Liver (tissue), 9 donors: Measurements from ENCODE around the gene GUK1. TPM values are rescaled to one million over a fixed set of nuclear protein-coding genes. Genes with fewer than 3 reads are reported as not detected.

ENCODE experiments used
- DNase-seq: peaks from one replicate; pipeline ENCODE4 v3.0.0-alpha.2; 2017; ENCODE audit warnings: low spot score
- H3K27ac ChIP-seq, 2 donors: one replicate each; pipeline ENCODE4 v1.7.0; 2013; ENCODE audit warnings: inconsistent platforms in 2 of 2, low read length in 2 of 2, control low read depth in 1 of 2, low read depth in 1 of 2, mild to moderate bottlenecking in 1 of 2
- H3K27me3 ChIP-seq, 4 donors: one replicate each; pipeline versions ENCODE4 v1.6.1 to v1.7.0; 2013; ENCODE audit warnings: low read length in 3 of 4, inconsistent platforms in 1 of 4, mild to moderate bottlenecking in 1 of 4, moderate library complexity in 1 of 4; ENCODE audit not compliant: control insufficient read depth in 4 of 4, insufficient read depth in 4 of 4
- H3K36me3 ChIP-seq, 4 donors: one replicate each; pipeline versions ENCODE4 v1.6.1 to v1.7.0; 2013; ENCODE audit warnings: low read length in 3 of 4, mild to moderate bottlenecking in 3 of 4, low read depth in 1 of 4, moderate library complexity in 1 of 4; ENCODE audit not compliant: control insufficient read depth in 4 of 4, insufficient read depth in 3 of 4
- H3K4me1 ChIP-seq, 4 donors: one replicate each; pipeline versions ENCODE4 v1.6.1 to v1.7.0; 2013; ENCODE audit warnings: low read length in 3 of 4, mild to moderate bottlenecking in 3 of 4, moderate library complexity in 1 of 4; ENCODE audit not compliant: control insufficient read depth in 4 of 4, insufficient read depth in 4 of 4
- H3K4me3 ChIP-seq, 3 donors: one replicate each; pipeline versions ENCODE4 v1.6.1 to v1.7.0; 2013; ENCODE audit warnings: low read length in 3 of 3, control low read depth in 1 of 3, low read depth in 1 of 3, mild to moderate bottlenecking in 1 of 3
- H3K9ac ChIP-seq, 2 donors: one replicate each; pipeline ENCODE4 v1.7.0; 2013; ENCODE audit warnings: low read length in 2 of 2, mild to moderate bottlenecking in 2 of 2, moderate library complexity in 2 of 2, control low read depth in 1 of 2, low read depth in 1 of 2
- H3K9me3 ChIP-seq, 4 donors: one replicate each; pipeline versions ENCODE4 v1.6.1 to v1.7.0; 2013; ENCODE audit warnings: low read length in 3 of 4; ENCODE audit not compliant: control insufficient read depth in 4 of 4
- ATF3 ChIP-seq: IDR thresholded peaks from 2 replicates; pipeline ENCODE4 v1.6.1; 2016; ENCODE audit warnings: antibody characterized with exemption
- EGR1 ChIP-seq, 2 donors: IDR thresholded peaks; 2 replicates each; pipeline ENCODE4 v1.6.1; 2016 to 2018; ENCODE audit warnings: antibody characterized with exemption in 2 of 2, low read depth in 2 of 2
- FOXA2 ChIP-seq: IDR thresholded peaks from 2 replicates; pipeline ENCODE4 v1.6.1; 2016; ENCODE audit warnings: antibody characterized with exemption
- GABPA ChIP-seq, 2 donors: IDR thresholded peaks in 1 of 2; conservative IDR thresholded peaks in 1 of 2; 2 replicates each; pipeline ENCODE4 v1.6.1; 2016; ENCODE audit warnings: antibody characterized with exemption in 2 of 2, mild to moderate bottlenecking in 1 of 2, moderate library complexity in 1 of 2
- HNF4A ChIP-seq, 2 donors: conservative IDR thresholded peaks; 2 replicates each; pipeline ENCODE4 v1.6.1; 2016; ENCODE audit warnings: antibody characterized with exemption in 2 of 2, mild to moderate bottlenecking in 2 of 2
- NR2F2 ChIP-seq: IDR thresholded peaks from 2 replicates; pipeline ENCODE4 v1.6.1; 2016; ENCODE audit warnings: antibody characterized with exemption
- RAD21 ChIP-seq, 2 donors: IDR thresholded peaks; 2 replicates each; pipeline ENCODE4 v1.6.1; 2016; ENCODE audit warnings: antibody characterized with exemption in 2 of 2, mild to moderate bottlenecking in 2 of 2
- REST ChIP-seq: IDR thresholded peaks from 2 replicates; pipeline ENCODE4 v1.6.1; 2016; ENCODE audit warnings: antibody characterized with exemption, mild to moderate bottlenecking
- RXRA ChIP-seq, 2 donors: IDR thresholded peaks; 2 replicates each; pipeline ENCODE4 v1.6.1; 2017 to 2018; ENCODE audit warnings: antibody characterized with exemption in 2 of 2, mild to moderate bottlenecking in 1 of 2
- SP1 ChIP-seq: IDR thresholded peaks from 2 replicates; pipeline ENCODE4 v1.6.1; 2018; ENCODE audit warnings: antibody characterized with exemption, mild to moderate bottlenecking
- TAF1 ChIP-seq: conservative IDR thresholded peaks from 2 replicates; pipeline ENCODE4 v1.6.1; 2016; ENCODE audit warnings: antibody characterized with exemption, mild to moderate bottlenecking
- YY1 ChIP-seq: IDR thresholded peaks from 2 replicates; pipeline ENCODE4 v1.6.1; 2016; ENCODE audit warnings: antibody characterized with exemption, mild to moderate bottlenecking
- WGBS: extraction: QIAGEN DNeasy Blood & Tissue Kit; methylation state at CpG from one replicate; pipeline ENCODE4 v1.1.7; 2013; 5-methylcytosine and 5-hydroxymethylcytosine counted together
- polyA plus RNA-seq, 2 donors: library from polyadenylated mRNA; stranded (reverse) in 1 of 2; unstranded in 1 of 2; fragments of 200-250 nt in 1 of 2; fragments of >200 nt in 1 of 2; fragmentation: Nextera tagmentation in 1 of 2; extraction: Ambion mirVana in 1 of 2; gene quantifications; one replicate each; pipeline versions ENCODE4 v1.2.1 to v1.2.3, GENCODE V29; 2013 to 2015
- total RNA-seq, 2 donors: library from RNA; depleted of rRNA; stranded (reverse); fragments of >200 nt; gene quantifications; one replicate each; pipeline ENCODE4 v1.2.3, GENCODE V29; 2014
- TF ChIP-seq, protein P1 (sequence below): IDR thresholded peaks from 2 replicates; pipeline ENCODE4 v1.6.1; 2016; ENCODE audit warnings: antibody characterized with exemption
- TF ChIP-seq, protein P2 (sequence below): fragments of 150-350 bp; IDR thresholded peaks from 2 replicates; pipeline ENCODE4 v1.5.1; 2017; ENCODE audit warnings: improper control_type of control experiment, low read depth, low read length; ENCODE audit not compliant: missing input control
- donor health status: healthy.
- donor health status: healthy.
- donor health status: healthy.
- donor health status: healthy.
- donor health status: healthy.

GUK1 gene
- total and polyA plus RNA-seq, 4 donors, result 147 to 251 (median 216) TPM

- Histone ChIP-seq H3K4me1 (peaks cover 10 to 50% (median 29%) of the 10 kb centered on the region in 4 donors), H3K36me3 (peaks cover 9 to 36% (median 29%) of the 10 kb centered on the region in 4 donors), H3K9me3 (no peaks in the 10 kb centered on the region), H3K9ac (peak within 1 kb of the TSS; percentile 48 to 55), H3K4me3 (peak within 1 kb of the TSS; percentile 78 to 90 (median 82)), H3K27me3 (no peaks in the 10 kb centered on the region), H3K27ac (peak within 1 kb of the TSS; percentile 82 to 89)
- under 1% methylated on average over 104 of the region's 104 CpGs for WGBS
- TF ChIP-seq YY1 (peak; percentile 36), EGR1 (IDR thresholded peaks at IDR 0.05; ENCODE audit: low read depth in 2 of 2) (no peak), GABPA (IDR thresholded peaks at IDR 0.05 in 1 of 2, conservative IDR thresholded peaks at IDR 0.05 in 1 of 2) (peak in 1 of 2 donors; percentile 73)
- peak; percentile 91 for DNase-seq
These were observed 37.1 kb upstream of the GUK1 start, which contains the start of gene C1orf35 for GRCh38 chr1:228102791-228103620. Gene C1orf35 (minus strand): TSS chr1:228103325. CDS start chr1:228103227, 98 bp downstream.

- no peaks in the 10 kb centered on the region for H3K9me3 ChIP-seq
- no peak overlapping the region for H3K9ac ChIP-seq
- 56% methylated on average over 7 of the region's 7 CpGs for WGBS
- H3K4me3 ChIP-seq, result no peak overlapping the region
- peaks cover 10 to 57% (median 38%) of the 10 kb centered on the region in 4 donors for H3K4me1 ChIP-seq
- DNase-seq, result no peak
- TF ChIP-seq, protein P1, sequence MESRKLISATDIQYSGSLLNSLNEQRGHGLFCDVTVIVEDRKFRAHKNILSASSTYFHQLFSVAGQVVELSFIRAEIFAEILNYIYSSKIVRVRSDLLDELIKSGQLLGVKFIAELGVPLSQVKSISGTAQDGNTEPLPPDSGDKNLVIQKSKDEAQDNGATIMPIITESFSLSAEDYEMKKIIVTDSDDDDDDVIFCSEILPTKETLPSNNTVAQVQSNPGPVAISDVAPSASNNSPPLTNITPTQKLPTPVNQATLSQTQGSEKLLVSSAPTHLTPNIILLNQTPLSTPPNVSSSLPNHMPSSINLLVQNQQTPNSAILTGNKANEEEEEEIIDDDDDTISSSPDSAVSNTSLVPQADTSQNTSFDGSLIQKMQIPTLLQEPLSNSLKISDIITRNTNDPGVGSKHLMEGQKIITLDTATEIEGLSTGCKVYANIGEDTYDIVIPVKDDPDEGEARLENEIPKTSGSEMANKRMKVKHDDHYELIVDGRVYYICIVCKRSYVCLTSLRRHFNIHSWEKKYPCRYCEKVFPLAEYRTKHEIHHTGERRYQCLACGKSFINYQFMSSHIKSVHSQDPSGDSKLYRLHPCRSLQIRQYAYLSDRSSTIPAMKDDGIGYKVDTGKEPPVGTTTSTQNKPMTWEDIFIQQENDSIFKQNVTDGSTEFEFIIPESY, result no peak
- TF ChIP-seq SP1 (peak; percentile 23), GABPA (IDR thresholded peaks at IDR 0.05 in 1 of 2, conservative IDR thresholded peaks at IDR 0.05 in 1 of 2) (no peak), RXRA (IDR thresholded peaks at IDR 0.05) (peak in 1 of 2 donors; percentile 34), HNF4A (conservative IDR thresholded peaks at IDR 0.05) (peak in 1 of 2 donors; percentile 13)
- H3K27ac ChIP-seq, result peak overlapping the region; percentile 82 to 89
- no peaks in the 10 kb centered on the region for H3K27me3 ChIP-seq
- peaks cover 4 to 19% (median 12%) of the 10 kb centered on the region in 4 donors for H3K36me3 ChIP-seq
These were observed 35.4 kb upstream of the GUK1 start for GRCh38 chr1:228104526-228105269.

DNA sequence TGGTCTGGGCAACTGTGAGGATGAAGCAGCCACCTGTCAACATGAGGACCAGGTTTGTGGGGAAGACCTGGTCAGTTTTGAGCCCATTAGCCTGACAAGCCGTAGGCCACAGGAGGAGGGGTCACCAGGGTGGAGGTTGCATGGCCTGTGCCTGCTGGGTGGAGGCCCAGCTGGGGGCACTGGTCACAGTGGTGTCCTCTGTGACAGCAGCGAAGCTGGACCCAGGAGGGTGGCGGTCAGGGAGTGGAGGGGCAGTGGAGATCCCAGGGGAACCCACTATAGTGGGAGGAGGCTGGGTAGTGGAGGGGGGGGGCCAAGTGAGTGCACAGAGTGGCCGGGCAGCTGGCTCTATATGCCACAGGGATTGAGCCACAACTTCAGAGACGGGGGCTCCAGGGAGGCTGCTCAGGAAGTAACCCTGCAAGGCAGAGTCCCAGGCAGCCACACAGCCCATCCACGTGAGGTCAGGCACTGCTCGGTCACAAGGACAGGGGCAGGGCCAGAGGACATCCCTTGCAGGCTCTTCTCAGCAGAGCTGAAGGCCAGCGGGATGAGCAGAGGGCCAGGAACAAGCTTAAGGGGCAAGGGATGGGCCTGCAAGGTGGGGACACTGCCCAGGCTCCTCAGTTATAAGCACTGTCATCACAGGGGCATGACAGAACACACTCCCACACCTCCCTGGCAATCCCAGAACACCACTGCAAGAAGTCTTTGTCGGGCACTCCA is 34.6 kb upstream of the GUK1 start:
- DNase-seq, result no peak
- 89% methylated on average over 9 of the region's 9 CpGs for WGBS
- Histone ChIP-seq H3K9me3 (no peaks in the 10 kb centered on the region), H3K4me3 (no peak overlapping the region), H3K36me3 (peaks cover 0 to 16% (median 11%) of the 10 kb centered on the region in 4 donors), H3K27ac (peak overlapping the region in 1 of 2 donors; percentile 58), H3K27me3 (no peaks in the 10 kb centered on the region), H3K9ac (no peak overlapping the region), H3K4me1 (peaks cover 12 to 63% (median 42%) of the 10 kb centered on the region in 4 donors)
- TF ChIP-seq TAF1 (no peak), HNF4A (conservative IDR thresholded peaks at IDR 0.05) (no peak), FOXA2 (no peak), ATF3 (no peak), NR2F2 (no peak), RXRA (IDR thresholded peaks at IDR 0.05) (no peak), GABPA (IDR thresholded peaks at IDR 0.05 in 1 of 2, conservative IDR thresholded peaks at IDR 0.05 in 1 of 2) (no peak), RAD21 (IDR thresholded peaks at IDR 0.05) (no peak), SP1 (no peak), REST (no peak)
- TF ChIP-seq, protein P2, sequence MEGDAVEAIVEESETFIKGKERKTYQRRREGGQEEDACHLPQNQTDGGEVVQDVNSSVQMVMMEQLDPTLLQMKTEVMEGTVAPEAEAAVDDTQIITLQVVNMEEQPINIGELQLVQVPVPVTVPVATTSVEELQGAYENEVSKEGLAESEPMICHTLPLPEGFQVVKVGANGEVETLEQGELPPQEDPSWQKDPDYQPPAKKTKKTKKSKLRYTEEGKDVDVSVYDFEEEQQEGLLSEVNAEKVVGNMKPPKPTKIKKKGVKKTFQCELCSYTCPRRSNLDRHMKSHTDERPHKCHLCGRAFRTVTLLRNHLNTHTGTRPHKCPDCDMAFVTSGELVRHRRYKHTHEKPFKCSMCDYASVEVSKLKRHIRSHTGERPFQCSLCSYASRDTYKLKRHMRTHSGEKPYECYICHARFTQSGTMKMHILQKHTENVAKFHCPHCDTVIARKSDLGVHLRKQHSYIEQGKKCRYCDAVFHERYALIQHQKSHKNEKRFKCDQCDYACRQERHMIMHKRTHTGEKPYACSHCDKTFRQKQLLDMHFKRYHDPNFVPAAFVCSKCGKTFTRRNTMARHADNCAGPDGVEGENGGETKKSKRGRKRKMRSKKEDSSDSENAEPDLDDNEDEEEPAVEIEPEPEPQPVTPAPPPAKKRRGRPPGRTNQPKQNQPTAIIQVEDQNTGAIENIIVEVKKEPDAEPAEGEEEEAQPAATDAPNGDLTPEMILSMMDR, result no peak
